GM19324 (cell line): ENCODE measurements around the gene COX19.
"Not testable (repeated sequence)": the region's sequence is repeated elsewhere in the genome, so short reads cannot be mapped to it uniquely, and the experiment has no call there.

Experiments used
- ATAC-seq: cut with Tn5 transposase; IDR thresholded peaks from one replicate; pipeline ENCODE4 v1.9.1; 2021; ENCODE audit warnings: mild to moderate bottlenecking, moderate library complexity; ENCODE audit not compliant: unreplicated experiment, low FRiP score

COX19 gene

DNA sequence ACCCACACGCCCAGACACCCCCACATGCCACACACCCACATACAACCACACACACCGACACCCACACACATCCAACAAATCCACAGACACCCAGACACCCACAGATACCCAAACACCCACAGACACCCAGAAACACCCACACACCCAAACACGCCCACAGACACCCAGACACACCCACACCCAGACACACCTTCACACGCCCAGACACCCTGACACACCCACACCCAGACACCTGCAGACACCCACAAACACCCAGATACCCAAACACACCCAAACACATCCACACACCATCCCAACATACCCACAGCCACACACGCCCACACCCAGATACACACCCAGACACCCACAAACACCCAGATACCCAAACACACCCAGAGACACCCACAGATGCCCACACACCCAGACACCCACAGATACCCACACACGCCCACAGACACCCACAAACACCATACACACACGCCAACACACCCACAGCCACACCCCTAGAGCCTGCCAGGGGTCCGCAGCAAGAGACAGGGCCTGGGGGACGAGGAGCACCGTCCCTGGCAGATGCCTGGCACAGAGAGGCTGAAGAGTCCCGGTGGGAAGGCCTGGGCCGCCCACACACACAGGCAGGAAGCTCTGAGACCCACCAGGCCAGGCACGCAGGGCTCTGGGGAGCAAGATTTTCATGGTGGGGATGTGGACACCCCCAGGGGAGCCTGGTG is 36.1 kb upstream of the COX19 start:
- ATAC-seq, result no peak

DNA sequence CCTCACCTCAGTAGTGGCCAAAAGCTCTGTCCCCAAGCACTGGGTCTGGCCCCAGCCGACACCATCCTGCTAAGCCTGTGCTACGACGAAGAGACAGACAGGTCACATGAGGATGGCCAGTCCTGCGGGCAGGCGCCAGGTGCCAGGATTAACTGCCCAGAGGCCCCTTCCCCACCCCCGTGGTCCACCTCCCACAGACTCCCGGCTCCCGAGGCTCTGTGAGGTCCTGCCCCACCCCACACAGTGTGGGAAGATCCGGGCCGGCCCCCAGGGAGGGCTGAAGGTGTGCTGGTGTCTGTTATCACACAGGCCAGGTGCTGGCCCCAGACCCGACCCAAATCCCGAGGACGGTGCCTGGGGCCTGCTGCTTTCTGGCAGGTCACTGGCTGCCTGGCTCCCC is 34.9 kb upstream of the COX19 start:
- no peak for ATAC-seq

DNA sequence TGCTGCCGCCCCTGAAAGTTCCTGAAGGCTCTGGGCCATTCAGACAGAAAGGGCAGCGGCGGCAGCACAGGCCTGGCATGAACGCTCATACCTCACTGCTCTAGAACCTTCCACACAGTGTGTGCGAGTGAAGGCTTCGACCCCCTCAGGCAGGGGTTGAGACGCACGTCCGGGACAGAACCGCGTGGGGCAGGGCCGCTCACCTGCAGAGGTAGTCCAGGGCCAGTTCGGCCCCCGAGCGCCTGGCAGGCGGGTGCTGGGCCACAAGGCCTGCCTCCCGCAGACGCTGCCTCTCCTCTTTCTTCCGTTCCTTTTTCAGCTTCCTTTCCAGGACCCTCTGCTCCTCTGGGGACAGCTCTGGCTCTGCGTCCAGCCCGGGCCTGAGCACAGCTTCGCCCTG is 34.4 kb upstream of the COX19 start:
- no peak for ATAC-seq

DNA sequence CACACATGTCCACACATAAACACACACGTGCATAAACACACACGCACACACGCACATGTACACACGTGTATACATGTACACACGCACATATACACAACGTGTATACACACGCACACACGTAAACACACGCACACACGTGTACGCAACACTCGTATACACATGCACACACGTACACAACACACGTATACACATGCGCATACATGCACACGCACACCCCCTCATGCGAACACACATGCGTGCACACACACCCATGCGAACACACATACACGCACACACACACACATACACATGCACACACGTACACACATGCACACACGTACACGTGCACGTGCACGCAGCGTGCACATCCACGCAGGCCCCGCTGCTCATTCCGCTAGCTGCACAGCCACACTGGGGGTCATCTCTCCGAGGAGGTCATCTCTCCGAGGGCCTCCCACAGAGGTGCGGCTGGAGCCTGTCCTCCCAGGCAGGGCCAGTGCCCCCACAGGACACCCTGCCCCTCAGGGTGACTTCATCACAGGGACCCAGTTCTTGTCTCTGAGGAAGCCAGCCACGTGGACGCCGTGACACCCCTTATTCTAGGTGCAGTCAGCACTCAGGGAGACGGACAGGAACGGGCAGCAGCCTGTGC is 33.5 kb upstream of the COX19 start:
- no peak for ATAC-seq

DNA sequence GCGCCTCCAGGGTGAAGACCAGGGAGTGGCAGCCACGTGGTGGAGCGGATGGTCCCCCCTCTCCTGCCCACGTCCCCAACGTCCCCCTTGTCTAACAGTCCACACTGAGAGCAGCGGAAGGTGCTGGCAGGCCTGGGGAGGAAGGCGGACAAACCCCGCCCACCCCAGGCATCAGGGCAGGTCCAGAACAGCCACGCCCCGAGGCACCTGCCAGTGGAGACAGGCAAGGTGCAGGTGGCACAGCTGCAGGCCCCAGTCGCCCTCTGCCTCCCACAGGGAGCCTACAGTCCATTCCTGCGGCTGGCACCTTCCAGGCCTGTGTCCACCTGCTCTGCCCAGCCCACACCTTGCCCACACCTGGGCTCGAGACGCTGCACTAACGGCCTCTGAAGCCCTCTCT is 32.6 kb upstream of the COX19 start:
- no peak for ATAC-seq

DNA sequence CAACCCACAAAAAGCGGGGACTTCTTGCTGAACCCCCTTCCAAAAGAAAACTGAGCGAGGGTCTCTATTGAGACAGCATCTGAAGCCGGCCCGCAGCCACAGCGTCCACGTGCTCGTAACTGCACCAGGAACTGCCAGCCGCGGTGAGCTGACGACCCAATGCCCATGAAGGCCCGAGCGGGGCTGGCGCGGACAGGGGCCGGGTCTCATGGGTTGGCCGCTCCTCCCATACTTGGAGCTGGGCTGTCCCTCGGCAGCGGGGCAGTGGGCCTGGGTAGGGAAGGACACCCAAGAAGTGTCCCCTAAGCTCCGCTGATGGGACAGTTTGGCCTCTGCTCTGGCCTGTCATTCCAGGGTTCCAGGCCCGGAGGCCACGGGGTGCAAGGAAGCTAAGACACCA is 30.0 kb upstream of the COX19 start:
- no peak for ATAC-seq

DNA sequence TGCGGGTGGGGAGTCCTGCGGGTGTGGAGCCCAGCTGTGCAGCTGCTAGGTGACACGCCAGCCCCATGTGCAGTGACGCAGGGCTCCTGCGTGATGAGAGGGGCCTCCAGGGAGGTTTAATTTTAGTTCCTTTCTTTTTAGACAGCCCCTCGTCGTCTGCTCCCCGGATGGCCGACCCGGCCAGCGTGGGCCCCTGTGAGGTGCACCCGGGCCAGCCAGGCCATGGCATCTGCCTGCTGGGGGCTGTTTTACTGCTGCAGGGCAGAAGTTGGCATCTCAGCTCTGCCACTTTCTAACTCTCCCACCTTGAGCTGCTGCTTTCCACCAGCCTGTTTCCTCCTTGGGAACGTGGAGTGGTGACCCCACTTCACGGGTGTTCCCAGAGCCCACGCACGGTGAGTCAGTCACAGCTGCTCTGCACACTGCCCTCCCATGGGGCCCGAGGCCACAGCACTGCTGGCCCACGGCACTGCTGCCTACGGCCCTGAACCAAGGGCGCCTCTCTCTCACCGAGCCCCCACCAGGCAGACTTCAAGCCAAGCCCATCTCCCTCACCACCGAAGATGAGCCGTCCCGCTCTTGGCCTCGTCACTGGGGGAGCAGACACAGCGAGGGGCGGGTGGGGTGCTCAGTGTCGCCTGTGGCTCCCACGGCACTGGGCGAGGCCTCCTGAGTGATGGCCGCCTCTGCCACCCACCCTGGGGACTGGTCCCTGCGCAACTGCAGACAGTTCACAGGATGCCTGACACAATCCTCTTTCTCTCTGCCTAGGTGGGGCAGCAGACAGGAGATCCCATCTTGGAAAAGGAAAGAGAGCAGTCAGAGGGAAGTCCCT is 28.9 kb upstream of the COX19 start:
- ATAC-seq, result no peak

DNA sequence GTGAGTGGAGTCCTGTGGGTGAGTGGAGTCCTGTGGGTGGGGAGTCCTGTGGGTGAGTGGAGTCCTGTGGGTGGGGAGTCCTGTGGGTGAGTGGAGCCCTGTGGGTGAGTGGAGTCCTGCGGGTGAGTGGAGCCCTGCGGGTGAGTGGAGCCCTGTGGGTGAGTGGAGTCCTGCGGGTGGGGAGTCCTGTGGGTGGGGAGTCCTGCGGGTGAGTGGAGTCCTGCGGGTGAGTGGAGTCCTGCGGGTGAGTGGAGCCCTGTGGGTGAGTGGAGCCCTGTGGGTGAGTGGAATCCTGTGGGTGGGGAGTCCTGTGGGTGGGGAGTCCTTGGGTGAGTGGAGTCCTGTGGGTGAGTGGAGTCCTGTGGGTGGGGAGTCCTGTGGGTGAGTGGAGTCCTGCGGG is 27.1 kb upstream of the COX19 start:
- ATAC-seq, result not testable (repeated sequence)

DNA sequence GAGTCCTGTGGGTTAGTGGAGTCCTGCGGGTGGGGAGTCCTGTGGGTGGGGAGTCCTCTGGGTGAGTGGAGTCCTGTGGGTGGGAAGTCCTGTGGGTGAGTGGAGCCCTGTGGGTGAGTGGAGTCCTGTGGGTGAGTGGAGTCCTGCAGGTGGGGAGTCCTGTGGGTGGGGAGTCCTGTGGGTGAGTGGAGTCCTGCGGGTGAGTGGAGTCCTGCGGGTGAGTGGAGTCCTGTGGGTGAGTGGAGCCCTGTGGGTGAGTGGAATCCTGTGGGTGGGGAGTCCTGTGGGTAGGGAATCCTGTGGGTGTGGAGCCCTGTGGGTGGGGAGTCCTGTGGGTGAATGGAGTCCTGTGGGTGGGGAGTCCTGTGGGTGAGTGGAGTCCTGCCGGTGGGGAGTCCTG is 26.7 kb upstream of the COX19 start:
- not testable (repeated sequence) for ATAC-seq

DNA sequence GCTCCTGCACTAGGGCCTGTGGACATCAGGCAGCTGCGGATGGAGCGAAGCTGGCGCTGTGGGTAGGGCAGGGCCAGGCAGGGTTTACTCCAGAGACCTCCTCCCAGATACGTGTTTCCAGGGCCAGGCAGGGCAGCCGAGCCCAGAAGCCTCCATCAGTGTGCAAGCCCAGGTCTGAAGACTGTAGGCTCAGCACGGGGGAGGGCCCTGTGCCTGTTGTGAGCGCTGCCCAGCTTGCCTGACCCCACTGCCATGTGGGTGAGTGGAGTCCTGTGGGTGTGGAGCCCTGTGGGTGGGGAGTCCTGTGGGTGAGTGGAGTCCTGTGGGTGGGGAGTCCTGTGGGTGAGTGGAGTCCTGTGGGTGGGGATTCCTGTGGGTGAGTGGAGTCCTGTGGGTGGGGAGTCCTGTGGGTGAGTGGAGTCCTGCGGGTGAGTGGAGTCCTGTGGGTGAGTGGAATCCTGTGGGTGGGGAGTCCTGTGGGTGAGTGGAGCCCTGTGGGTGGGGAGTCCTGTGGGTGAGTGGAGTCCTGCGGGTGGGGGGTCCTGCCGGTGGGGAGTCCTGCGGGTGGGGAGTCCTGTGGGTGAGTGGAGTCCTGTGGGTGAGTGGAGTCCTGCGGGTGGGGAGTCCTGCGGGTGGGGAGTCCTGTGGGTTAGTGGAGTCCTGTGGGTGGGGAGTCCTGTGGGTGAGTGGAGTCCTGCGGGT is 25.9 kb upstream of the COX19 start:
- ATAC-seq, result not testable (repeated sequence)

DNA sequence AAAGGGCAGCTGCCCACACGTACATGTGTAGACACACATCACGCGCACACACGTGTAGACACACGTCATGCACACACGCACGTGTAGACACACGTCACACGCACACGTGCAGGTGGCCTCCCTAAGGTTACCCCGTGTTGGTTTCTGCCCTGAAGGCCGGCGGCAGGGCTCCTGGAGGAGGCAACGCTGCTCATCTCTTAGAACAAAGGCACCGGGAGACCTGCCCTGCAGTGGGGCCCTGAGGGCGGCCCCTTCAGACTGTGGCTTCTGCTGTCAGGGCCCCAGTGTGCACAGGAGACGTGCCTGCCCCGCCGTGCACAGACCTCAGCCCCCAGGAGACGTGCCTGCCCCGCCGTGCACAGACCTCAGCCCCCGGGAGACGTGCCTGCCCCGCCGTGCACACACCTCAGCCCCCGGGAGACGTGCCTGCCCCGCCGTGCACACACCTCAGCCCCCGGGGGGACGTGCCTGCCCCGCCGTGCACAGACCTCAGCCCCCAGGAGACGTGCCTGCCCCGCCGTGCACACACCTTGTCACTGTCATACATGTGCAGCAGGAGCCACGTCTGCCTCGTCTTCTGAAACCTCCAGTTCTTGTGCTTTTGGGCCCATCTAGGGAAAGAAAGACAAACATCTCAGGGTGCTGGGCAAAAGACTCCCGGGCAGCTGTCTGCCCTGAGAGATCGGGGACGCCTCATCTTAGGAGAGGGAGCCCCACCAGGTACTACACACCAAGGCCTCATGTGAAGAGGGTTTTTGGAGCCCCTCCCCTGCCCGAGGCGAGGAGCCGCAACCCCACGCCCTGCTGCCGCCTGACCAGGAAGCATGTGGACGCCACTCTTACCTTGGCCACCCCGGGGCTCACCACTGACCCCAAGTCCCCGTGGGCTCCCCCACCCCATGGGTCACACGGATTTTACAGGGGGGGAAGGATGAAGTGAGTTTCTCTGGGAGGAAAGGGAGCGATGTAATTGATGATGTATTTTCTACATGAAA is 24.9 kb upstream of the COX19 start:
- no peak for ATAC-seq

DNA sequence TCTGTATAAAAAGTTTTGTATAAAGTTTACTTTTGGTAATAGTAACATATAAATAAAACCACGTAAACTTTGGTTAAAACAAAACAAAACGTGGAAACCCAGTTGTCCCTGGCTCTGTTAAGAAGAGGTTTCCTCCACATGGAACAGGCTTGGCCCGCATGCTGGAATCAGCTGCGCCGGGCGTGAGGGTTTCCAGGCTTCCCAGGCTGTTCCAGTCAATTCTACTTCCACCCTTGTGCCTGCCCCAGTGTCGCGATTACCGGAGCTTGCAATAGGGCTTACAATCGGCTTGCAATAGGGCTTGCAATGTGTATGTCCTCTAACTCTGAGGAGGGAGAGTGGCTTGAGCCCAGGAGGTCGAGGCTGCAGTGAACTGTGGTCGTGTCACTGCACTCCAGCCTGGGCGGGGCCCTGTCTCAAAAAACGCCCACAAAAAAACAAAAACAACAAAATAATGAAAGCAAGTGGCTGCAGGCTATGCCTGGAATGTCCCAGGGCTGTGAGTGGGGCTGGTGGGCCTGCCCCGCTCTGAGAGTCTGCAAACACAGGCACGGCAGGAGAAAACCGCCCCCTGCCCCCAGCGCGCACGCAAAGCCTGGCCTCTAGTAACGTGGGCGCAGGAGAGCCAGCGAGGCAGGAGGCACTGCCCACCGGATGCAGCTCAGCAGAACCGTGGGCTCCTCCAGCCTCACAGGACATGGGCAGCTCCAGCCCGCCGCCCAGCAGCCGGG is 24.0 kb upstream of the COX19 start:
- no peak for ATAC-seq

DNA sequence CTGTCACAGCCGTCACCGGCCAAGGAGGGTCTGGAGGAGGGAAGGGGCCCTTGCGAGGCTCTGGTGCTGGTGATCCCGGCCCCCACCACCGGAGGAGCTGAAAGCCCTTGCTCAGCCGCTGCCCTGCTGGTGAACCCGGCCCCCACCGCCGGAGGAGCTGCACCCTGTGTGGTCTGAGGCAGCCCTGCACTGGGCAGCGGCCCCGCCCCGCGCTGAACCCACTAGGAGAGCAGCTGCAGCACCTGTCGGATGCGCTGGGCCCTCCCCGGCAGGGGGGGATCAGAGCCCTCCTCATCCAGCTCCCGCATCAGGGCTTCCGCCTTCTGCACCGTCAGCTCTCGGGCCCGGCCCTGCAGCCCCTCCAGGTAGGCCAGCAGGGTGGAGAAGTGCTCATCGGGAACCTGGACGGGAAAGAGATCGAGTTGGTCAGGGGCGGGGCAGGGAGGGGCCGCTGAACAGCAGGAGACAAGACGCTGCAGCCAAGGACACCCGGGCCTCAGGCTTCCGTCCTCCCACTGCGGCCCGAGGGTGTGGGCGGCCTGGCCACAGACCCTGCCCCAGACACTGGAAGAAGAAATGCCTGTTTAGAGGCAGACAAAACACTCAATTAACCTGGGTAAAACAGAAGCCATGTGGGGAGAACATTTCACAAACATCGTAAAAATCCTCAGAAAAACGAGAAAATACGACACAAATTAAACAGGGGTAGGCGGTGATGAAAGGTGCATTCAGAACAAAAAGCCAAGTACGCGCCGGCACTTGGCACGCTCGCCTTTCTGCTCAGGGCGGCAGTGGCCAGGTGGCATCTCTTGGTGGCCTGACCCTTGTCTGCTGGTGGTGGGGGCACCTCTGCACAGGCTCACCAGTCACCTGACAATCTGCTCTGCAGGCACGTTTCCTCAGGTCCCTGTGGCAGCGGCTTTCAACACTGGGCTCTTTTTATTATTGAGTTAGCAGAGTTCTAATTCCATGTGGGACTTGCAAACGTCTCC is 22.4 kb upstream of the COX19 start:
- ATAC-seq, result no peak

DNA sequence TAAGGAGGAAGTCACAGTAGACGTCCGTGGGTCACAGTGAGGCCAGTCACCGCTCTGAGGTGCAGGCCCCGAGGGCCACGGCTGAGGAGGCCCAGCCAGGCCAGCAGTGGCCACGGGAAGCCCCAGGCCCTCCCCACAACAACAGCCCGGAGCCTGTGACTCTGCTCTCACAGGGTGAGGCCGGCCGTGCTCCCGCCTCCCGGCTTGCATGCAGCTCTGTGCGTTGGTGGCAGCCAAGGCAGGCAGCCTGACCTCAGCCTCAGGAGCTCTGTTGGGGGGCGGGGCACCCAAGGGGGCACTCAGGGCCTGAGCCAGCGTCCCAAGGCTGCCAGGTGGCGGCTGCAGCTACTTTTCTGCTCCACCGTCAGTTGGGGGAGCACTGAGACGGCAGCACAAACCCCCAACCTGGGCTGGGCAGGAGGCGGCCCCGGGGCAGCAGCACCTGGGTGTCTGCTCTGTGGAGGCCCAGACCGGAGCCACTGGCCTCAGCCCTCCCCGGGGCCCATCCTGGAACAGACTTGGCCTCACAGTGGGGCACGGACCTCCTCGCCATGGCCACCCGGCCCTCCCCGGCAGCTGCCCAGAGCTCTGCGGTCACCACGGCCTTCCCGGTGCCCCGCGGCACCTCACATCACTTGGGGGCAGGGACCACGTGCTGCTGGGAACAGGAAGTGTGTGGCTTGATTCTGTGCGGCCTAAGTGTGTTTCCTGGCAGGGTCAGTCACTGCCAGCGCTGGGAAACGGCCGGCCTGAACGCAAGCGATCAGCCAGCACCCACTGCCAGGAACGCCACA is 20.9 kb upstream of the COX19 start:
- ATAC-seq, result no peak

DNA sequence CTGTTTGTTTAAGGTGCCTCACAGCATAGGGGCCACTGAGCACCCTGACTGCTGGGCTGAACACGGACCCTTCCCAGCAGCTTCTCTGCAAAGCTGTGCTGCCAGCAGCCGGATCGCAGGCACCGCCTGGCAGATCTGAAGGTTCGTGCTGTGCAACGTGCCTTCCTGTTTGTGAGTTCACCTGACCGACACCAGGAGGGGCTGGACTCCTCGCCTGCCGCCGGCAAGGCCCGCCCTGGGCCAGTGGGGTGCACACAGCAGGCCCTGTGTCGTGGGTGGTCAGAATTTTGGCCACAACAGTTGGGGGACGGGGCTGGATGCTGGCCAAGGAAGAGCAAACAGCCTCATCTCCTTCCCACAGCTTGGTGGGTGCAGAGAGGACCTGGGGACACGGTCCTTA is 20.2 kb upstream of the COX19 start:
- no peak for ATAC-seq

DNA sequence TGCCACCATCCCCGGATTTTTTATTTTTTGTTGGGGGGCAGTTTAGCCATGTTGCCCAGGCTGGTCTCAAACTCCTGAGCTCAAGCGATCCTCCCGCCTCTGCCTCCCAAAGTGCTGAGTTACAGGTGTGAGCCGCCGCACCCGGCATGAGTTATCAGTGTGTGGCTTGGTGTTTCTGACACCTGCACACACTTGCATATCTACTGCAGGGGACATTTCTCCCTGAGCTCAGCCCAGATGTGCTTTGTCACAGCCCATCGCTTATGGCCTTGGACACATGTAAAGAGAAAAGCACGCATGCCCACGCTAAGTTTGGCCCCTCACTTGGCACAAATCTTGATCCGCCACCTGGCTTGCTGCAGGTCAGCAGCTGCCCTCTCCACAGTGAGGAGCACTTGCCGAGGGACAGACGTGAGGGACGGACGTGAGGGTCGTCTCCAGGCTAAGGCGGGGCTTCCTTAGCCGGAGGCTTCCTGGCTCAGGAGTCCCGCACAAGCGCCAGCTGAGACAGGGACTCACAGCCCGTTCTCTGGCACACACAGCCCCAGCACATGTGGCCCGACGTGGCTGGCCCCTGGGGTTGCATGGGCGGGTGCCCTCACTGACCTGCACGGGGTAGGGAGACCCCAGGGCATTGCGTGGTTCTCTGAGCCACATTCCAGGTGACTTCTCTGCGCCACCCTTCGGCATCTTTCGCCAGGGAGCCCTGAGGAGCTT is 19.4 kb upstream of the COX19 start:
- no peak for ATAC-seq
